NCI-H2227 treated with DMSO at 0.1 percent for 48 hours (cell line): ENCODE results near the gene GATA2.

Experiments
- DNase-seq: peaks from one replicate; lab custom pipeline; 2025; lab: John Stamatoyannopoulos, UW

Gene GATA2

GRCh38 chr3:128492671-128493569 lies at the start of gene GATA2:
TSS of gene GATA2 (minus strand) at chr3:128493201. CDS start at chr3:128487031, 6,170 bp downstream.
- no peak for DNase-seq

GRCh38 chr3:128541246-128541645 lies 48.2 kb upstream of the GATA2 start:
- no peak for DNase-seq

GRCh38 chr3:128539376-128539775 lies 46.4 kb upstream of the GATA2 start:
- no peak for DNase-seq

DNA sequence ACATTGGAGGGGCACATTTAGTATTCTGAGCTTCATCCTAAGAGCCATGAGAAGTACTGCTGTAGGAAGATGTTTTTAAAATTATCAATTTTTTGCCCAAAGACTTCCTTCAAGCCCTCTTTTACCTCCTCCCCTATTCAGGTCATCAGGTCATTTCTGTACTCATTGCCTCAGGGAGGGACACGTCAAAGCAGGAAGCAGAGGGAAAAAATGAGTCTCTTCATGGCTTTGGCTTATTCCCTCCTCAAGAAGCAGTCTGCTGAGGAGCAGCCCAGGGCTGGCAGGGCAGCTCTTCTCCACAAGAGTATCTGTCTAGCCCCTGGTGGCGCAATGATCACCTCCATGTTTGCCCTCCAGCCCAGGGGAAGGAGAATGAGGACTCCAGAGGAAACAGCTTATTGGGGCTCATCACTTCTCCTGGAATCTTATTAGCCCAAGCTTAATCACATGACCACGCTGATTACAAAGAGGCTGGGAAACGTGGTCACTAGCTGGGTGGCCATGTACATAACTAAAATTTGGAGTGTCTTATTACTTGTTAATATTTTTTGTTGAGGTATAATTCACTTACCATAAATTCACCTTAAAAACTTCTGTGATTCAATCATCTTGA lies 44.2 kb upstream of the GATA2 start:
- no peak for DNase-seq

- no peak for DNase-seq
Measured at GRCh38 chr3:128532012-128532983, 39.3 kb upstream of the GATA2 start.

DNA sequence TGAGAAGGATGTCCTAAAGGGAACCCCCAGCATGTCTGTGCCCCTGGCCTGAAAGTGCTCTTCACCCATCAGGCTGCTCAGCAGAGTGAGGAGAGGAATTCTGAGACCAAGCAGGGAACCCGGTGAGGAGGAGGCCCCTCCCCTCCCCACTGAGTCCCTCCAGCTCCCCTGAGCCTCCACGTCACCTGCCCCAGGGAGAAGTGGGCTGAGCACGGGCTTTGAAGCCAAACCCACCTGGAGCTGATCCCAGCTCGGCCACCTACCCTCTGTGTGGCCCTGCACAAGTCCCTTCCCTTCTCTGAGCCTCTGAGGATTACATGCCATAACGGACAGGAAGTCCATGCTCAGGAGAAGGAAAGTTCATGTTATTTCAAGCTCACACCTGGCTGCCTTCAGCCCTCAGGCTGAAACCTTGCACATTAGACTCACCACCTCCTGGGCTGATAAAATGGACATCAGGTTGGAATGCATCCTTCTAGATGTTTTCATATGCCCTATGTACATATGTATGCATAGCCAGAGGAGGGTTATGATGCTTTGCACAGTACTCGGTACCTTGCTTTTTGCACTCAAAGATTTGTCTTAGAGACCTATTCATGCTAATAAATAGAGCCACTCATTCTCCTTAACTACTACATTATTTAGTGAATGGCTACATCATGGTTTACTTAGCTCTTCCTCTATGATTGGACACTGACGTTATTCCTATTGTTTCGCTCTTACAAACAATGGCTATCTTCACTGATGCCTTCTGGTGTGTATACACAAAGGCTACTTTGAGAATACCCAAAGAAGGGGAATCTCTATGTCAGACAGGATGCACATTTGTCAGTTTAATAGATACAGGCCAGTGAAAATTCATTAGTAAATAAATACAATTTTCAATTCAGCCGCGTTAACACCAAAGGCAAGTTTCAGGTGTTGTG lies 31.6 kb upstream of the GATA2 start:
- no peak for DNase-seq

- DNase-seq, result no peak
Measured at GRCh38 chr3:128523591-128523990, 30.6 kb upstream of the GATA2 start.

DNA sequence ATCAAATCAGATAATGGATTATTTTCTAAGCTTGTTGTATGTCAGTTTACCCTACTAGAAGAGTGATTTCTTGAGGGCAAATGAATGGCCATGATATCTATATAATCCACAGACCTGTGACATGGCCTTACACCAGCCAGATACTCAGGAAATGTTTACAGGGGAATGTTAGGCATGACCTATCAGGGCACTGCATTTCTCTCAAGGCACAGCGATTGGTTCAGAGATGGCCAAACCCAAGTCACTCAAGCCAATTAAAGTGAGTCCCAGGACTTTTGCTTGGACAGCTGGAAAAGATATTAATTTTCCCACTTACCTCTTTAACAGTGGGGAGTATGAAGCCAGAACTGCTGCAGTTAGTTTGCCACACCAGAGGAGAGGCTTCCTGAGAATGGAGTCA lies 28.7 kb upstream of the GATA2 start:
- no peak for DNase-seq

DNA sequence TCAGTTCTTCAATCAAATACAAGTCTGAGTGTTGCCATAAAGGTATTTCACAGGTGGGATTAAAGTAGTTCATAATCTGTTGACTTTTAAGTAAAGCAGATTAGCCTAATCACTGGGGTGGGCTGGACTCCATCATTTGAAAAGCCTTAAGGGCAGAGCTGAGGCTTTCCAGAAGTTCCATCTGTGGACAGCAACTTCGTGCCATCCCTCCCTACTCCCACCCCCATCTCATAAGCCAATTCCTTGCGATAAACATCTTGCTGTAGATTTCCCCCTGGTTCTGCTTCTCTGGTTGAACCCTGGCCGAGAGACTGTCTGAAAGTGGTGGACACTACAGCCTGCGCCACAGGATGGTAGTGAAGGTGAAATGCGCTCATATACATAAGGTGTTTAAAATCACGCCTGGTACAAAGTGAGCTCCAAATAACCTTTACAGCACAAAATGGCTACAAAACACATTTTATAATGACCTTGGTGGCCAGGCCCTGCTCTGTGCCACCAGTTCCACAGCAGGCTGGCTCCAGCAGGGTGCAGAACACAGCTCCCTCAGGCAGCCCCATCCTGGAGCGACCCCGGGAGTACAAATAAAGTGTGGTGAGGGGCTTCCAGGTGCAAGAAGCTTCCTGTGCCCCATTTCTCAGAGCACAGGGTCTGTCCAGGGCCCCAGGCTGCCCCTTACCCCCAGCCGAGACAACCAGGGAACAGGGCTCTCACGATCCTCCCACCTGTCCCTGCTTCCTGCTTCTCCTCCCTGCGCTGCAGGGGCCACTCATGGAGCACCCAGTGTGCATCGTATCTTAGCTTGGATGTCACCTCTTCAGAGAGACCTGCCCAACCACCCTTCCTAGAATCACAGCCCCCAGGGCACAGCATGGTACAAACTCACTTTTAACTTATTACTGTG lies 25.8 kb upstream of the GATA2 start:
- no peak for DNase-seq

DNA sequence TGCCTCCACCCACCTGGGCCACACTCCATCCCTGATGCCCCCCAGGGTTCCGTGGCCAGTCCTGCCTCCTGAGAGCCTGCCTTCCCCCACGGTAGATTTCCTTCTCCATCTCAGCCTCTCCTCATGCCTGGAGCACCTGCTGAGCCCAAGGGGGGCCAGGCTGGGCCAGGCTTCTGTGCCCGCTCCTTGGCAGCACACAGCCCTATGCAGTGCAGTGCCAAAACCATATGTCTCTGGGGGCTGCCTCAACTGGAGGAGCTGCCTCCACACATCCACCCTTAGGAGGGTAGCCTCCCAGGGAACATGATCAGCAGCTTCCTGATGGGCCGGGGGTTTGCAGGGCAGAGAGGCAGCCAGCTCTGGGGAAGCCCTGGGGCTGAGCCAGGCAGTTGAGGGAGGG lies 24.6 kb upstream of the GATA2 start:
- no peak for DNase-seq

DNA sequence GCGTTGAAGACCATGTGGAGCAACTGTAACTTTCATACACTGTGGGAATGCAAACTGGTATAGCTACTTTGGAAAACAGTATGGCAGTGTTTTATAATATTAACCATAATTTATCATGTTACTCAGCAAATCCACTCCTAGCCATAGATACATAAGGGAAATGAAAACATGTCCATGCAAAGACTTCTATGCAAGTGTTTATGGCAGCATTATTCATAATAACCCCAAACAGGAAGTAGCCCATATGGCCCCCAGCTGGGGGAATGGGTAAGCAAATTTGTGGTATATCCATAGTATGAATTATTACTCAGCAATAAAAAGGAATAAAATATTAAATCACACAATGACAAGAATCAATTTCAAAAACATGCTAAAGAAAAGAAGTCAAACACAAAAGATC lies 23.0 kb upstream of the GATA2 start:
- no peak for DNase-seq

DNA sequence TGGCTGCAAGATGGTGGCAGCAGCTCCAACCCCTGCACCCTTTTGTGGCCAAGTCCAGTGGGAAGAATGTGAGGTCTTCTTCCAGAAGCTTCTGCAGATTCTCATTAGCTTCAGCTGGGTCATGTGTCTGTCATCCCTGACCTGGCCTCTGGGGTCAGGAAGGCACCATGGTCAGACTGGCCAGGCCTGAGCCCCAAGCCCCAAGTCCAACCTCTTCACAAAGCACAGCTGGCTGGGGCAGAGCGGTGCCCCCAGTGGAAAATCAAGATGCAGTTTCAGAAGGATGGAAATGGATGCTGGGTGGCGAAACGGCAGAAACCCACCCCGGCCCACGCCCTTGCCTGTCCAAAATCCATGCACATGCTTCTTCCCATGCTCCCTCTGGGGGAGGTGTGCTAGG lies 15.9 kb upstream of the GATA2 start:
- DNase-seq, result no peak

DNA sequence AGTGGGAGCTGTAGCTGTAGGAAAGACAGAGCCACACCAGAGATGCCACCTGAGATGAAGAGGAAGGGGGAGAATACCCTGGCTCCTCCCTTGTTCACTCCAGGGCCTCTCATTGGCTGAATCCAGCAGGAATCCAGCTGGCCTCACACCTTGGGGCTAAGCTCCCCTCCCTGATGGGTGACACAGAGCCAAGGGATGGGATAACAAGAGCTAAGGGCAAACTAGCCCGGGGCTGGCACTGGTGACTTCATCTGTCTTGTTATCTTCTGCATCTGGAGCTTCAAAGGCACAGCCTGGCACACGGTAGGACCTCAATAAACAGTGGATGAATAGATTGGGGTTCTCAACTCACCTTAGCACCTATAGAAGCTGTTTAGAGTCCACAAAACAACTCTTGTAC lies 13.8 kb upstream of the GATA2 start:
- no peak for DNase-seq

DNA sequence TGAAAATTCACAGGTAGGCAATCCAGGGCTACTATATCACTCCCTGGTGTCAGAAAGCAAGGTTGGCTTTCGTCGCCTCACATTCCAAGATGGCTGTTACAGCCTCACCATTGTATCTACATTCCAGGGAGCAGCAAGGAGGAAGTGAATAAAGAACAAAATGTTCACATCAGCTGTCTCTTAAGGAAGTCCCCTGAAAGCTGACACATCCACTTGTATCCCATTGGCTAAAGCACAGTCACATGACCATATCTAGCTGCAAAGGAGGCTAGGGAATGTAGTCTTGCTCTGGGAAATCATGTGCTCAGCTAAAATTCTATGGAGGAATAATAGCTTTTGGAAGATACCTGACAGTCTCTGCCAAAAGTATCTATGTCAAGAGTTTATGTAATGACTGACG lies 12.8 kb upstream of the GATA2 start:
- no peak for DNase-seq

GRCh38 chr3:128504963-128505730 lies 12.1 kb upstream of the GATA2 start:
- no peak for DNase-seq

DNA sequence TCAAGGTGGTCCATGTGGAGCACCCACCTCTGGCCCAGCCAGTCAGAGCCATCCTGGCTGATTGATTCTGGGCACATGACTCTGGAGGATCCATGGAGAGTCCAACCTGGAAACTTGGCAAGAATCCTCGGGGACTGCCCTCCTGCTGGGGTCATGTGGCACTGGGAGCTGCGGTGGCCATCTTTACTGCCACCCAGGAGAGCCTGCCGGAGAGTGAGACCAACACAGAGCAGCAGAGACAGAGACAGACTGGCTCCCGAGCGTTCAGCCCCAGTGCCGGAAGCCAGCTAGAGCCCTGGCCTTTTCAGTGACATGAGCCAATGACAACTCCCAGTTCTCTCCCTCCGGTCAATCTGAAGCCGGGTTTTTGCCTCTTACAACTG lies 11.5 kb upstream of the GATA2 start:
- no peak for DNase-seq

- no peak for DNase-seq
Measured at GRCh38 chr3:128503751-128504532, 10.9 kb upstream of the GATA2 start.

DNA sequence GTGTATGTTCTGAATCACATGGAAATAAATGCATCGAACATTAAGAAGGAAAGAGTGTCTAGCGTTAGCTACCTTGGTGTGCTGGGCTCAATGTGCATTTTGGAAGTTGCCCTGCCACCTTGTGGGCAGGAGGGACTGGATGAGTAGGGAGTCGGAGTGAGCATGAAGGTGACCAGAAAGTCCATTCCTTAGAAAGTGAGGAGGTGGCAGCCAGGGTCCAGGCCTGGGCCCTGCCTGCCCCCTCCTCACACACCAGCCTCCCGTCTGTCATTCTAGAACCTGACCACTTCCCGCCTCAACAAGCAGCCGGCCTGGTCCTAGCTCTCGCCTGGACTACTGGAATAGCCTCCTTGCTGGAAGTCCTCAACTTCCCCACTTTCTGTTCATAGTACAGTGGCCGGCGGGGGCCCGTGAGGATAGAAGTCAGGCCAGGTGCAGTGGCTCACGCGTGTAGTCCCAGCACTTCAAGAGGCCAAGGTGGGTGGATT lies 10.2 kb upstream of the GATA2 start:
- DNase-seq, result no peak

- DNase-seq, result no peak
Measured at GRCh38 chr3:128502712-128503111, 9.7 kb upstream of the GATA2 start.
